HepG2 (cell line): ENCODE data around the gene RAD51D. TPM values are rescaled to one million over a fixed set of nuclear protein-coding genes. Genes with fewer than 3 reads are reported as not detected.
A peak's percentile ranks its signal among the peaks of the same experiment; 100 is the strongest.

ENCODE experiments used
- ARHGAP35 ChIP-seq: sonication (generic); formaldehyde crosslinking; IDR thresholded peaks from 2 replicates; pipeline ENCODE4 v1.9.0; 2022; ENCODE audit warnings: mild to moderate bottlenecking, inconsistent platforms, moderate library complexity, missing genetic modification reagents, borderline replicate concordance
- ARID5B ChIP-seq: IDR thresholded peaks from 2 replicates; pipeline ENCODE4 v1.4.0; 2020; ENCODE audit warnings: mild to moderate bottlenecking, missing genetic modification reagents
- ARNT ChIP-seq: fragments of 450-650 bp; IDR thresholded peaks from 2 replicates; pipeline ENCODE4 v1.6.1; 2017
- ARNT2 ChIP-seq: sonication (generic); formaldehyde crosslinking; IDR thresholded peaks from 2 replicates; pipeline ENCODE4 v1.8.0; 2022; ENCODE audit warnings: mild to moderate bottlenecking, low read depth, missing genetic modification reagents, moderate library complexity
- CCDC6 ChIP-seq: sonication (generic); formaldehyde crosslinking; IDR thresholded peaks from 2 replicates; pipeline ENCODE4 v1.8.1; 2022; ENCODE audit warnings: mild to moderate bottlenecking, missing genetic modification reagents, moderate library complexity
- CENPX ChIP-seq: sonication (generic); formaldehyde crosslinking; IDR thresholded peaks from 2 replicates; pipeline ENCODE4 v1.9.0; 2021; ENCODE audit warnings: mild to moderate bottlenecking, missing genetic modification reagents, moderate library complexity
- DZIP1 ChIP-seq: sonication (generic); formaldehyde crosslinking; IDR thresholded peaks from 2 replicates; pipeline ENCODE4 v1.5.0; 2020; ENCODE audit warnings: mild to moderate bottlenecking, missing genetic modification reagents
- ETV6 ChIP-seq: sonication (generic); formaldehyde crosslinking; conservative IDR thresholded peaks from 2 replicates; pipeline ENCODE4 v1.4.0; 2020; ENCODE audit warnings: missing genetic modification reagents
- EZH2 ChIP-seq: conservative IDR thresholded peaks from 2 replicates; pipeline ENCODE4 v1.6.1; 2012; ENCODE audit warnings: mild to moderate bottlenecking, low read depth, low read length, moderate library complexity
- IKZF1 ChIP-seq: fragments of 450-650 bp; IDR thresholded peaks from 2 replicates; pipeline ENCODE4 v1.7.1; 2016
- MAFG ChIP-seq: sonication (generic); formaldehyde crosslinking; IDR thresholded peaks from 2 replicates; pipeline ENCODE4 v1.5.1; 2020; ENCODE audit warnings: mild to moderate bottlenecking, missing genetic modification reagents
- MXI1 ChIP-seq: IDR thresholded peaks from 3 replicates; pipeline ENCODE4 v1.6.1; 2012; ENCODE audit warnings: low read depth, low read length, inconsistent platforms, borderline replicate concordance
- PRPF4 ChIP-seq: fragments of 200-400 bp; formaldehyde crosslinking; IDR thresholded peaks from 2 replicates; pipeline ENCODE4 v1.6.1; 2016; ENCODE audit warnings: low read length, low read depth; ENCODE audit not compliant: poor library complexity, severe bottlenecking
- SNRNP70 ChIP-seq: fragments of 200-400 bp; formaldehyde crosslinking; IDR thresholded peaks from 2 replicates; pipeline ENCODE4 v1.6.1; 2017; ENCODE audit warnings: mild to moderate bottlenecking, low read depth, low read length, moderate library complexity
- U2AF1 ChIP-seq: fragments of 200-400 bp; formaldehyde crosslinking; optimal IDR thresholded peaks from 2 replicates; pipeline ENCODE3; 2017; ENCODE audit warnings: mild to moderate bottlenecking, low read depth, low read length
- ZBTB20 ChIP-seq: sonication (generic); formaldehyde crosslinking; IDR thresholded peaks from 2 replicates; pipeline ENCODE4 v1.8.1; 2023; ENCODE audit warnings: missing genetic modification reagents, low read depth, mild to moderate bottlenecking, borderline replicate concordance
- ZNF414 ChIP-seq: sonication (generic); formaldehyde crosslinking; IDR thresholded peaks from 2 replicates; pipeline ENCODE4 v1.5.0; 2020; ENCODE audit warnings: missing genetic modification reagents
- ZNF577 ChIP-seq: sonication (generic); formaldehyde crosslinking; IDR thresholded peaks from 2 replicates; pipeline ENCODE4 v1.4.0; 2020; ENCODE audit warnings: mild to moderate bottlenecking, low read depth, missing genetic modification reagents, borderline replicate concordance
- ZNF710 ChIP-seq: sonication (generic); formaldehyde crosslinking; IDR thresholded peaks from 2 replicates; pipeline ENCODE4 v1.5.0; 2020; ENCODE audit warnings: mild to moderate bottlenecking, missing genetic modification reagents, borderline replicate concordance
- polyA plus RNA-seq, 8 experiments: library from polyadenylated mRNA; depleted of rRNA in 3 of 8; stranded (reverse) in 7 of 8; unstranded in 1 of 8; fragments of >200 nt; fragmentation: Illumina TruSeq in 4 of 8; extraction: Trizol in 4 of 8; gene quantifications; 2 replicates each; pipeline versions ENCODE4 v1.2.1 to v1.2.3, GENCODE V29; 2011 to 2016; ENCODE audit warnings: low read depth in 4 of 8, missing spikeins in 1 of 8, mixed read lengths in 1 of 8; ENCODE audit not compliant: insufficient read depth in 1 of 8
- total RNA-seq, 5 experiments: library from RNA; depleted of rRNA; stranded (reverse); fragments of >200 nt; fragmentation: Illumina TruSeq; extraction: Trizol; gene quantifications; 2 replicates each; pipeline ENCODE4 v1.2.3, GENCODE V29; 2016; ENCODE audit warnings: low read depth in 1 of 5

The RAD51D gene
- total and polyA plus RNA-seq, 2 of the 13 experiments (the other 11 are each of a cell fraction or from before 2014, with no cell fraction given), result 6.7 to 13.1 TPM

- TF ChIP-seq DZIP1 (CRISPR knock-in tag) (peak; percentile 20; the same call in 1 of the 2 replicates), ZNF710 (peak; percentile 54; the same call in 1 of the 2 replicates), PRPF4 (no peak), EZH2 (no peak), ZNF577 (CRISPR knock-in tag) (no peak), SNRNP70 (no peak), ETV6 (CRISPR knock-in tag) (no peak; the same call in 1 of the 2 replicates), MXI1 (peak; percentile 96), ARNT (no peak), U2AF1 (peak; percentile 40), MAFG (CRISPR knock-in tag) (no peak), ARID5B (peak; percentile 74), CENPX (CRISPR knock-in tag) (no peak), CCDC6 (CRISPR knock-in tag) (no peak), ARNT2 (CRISPR knock-in tag) (peak; percentile 87), ZNF414 (CRISPR knock-in tag) (0 out of 2 replicates have a peak, but pooled peaks have one; percentile 32), IKZF1 (no peak), ZBTB20 (CRISPR knock-in tag) (peak; percentile 72; the same call in 1 of the 2 replicates), ARHGAP35 (CRISPR knock-in tag) (0 out of 2 replicates have a peak, but pooled peaks have one; percentile 27)
Measured at GRCh38 chr17:35141681-35142466, 22.2 kb upstream of the RAD51D start, which contains the start of gene NLE1 (continued).
